Neural progenitor cell (in vitro differentiated cells): ENCODE results near the gene HAS3.

Experiments used
- EZH2 ChIP-seq: fragments of 200-600 bp; sonication (generic); IDR thresholded peaks from 2 replicates; pipeline ENCODE4 v1.6.1; 2017; ENCODE audit warnings: antibody characterized with exemption, mild to moderate bottlenecking, moderate library complexity
- TF ChIP-seq, protein P1 (sequence below): fragments of 200-600 bp; sonication (generic); IDR thresholded peaks from 2 replicates; pipeline ENCODE4 v1.5.1; 2017; ENCODE audit warnings: antibody characterized with exemption, mild to moderate bottlenecking

DNA sequence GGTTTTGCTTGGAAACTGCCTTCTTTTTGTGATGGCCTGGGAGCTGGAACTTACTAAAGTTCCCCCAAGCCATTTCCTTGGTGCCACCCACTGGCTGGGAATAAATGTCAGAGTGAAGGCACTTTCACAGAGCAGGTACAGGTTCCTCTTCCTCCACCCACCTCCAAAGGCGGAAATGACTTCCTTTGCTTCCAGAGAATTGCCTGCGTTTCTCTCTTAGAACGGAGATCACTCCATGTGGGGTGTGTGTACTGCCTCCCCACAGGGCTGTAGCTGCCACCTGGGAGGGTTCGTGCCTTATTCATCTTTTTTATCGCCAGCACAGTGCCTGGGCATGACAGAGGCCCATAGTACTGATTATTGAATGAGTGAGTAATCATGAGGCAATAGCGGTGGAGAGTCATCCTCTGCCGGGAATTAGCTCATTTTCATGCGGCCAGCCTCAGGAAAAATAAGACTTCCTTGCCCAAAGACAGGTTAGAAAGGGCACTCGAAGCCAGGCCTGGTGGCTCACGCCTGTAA is 32.2 kb upstream of the HAS3 start:
- TF ChIP-seq EZH2 = no peak
- TF ChIP-seq, protein P1, sequence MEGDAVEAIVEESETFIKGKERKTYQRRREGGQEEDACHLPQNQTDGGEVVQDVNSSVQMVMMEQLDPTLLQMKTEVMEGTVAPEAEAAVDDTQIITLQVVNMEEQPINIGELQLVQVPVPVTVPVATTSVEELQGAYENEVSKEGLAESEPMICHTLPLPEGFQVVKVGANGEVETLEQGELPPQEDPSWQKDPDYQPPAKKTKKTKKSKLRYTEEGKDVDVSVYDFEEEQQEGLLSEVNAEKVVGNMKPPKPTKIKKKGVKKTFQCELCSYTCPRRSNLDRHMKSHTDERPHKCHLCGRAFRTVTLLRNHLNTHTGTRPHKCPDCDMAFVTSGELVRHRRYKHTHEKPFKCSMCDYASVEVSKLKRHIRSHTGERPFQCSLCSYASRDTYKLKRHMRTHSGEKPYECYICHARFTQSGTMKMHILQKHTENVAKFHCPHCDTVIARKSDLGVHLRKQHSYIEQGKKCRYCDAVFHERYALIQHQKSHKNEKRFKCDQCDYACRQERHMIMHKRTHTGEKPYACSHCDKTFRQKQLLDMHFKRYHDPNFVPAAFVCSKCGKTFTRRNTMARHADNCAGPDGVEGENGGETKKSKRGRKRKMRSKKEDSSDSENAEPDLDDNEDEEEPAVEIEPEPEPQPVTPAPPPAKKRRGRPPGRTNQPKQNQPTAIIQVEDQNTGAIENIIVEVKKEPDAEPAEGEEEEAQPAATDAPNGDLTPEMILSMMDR = no peak
